GM19468 (cell line): Measurements from ENCODE around the gene NOD2.

Experiments used
- ATAC-seq: cut with Tn5 transposase; IDR thresholded peaks from one replicate; pipeline ENCODE4 v1.9.1; 2021; ENCODE audit warnings: mild to moderate bottlenecking, moderate library complexity, moderate number of reproducible peaks; ENCODE audit not compliant: unreplicated experiment; ENCODE audit errors: extremely low read depth

The NOD2 gene

GRCh38 chr16:50669741-50670140, 23.7 kb upstream of the NOD2 start:
- ATAC-seq, result no peak

GRCh38 chr16:50670476-50670875, 22.9 kb upstream of the NOD2 start:
- ATAC-seq, result no peak

- ATAC-seq, result no peak
Observed at GRCh38 chr16:50671644-50672260, 21.7 kb upstream of the NOD2 start.

DNA sequence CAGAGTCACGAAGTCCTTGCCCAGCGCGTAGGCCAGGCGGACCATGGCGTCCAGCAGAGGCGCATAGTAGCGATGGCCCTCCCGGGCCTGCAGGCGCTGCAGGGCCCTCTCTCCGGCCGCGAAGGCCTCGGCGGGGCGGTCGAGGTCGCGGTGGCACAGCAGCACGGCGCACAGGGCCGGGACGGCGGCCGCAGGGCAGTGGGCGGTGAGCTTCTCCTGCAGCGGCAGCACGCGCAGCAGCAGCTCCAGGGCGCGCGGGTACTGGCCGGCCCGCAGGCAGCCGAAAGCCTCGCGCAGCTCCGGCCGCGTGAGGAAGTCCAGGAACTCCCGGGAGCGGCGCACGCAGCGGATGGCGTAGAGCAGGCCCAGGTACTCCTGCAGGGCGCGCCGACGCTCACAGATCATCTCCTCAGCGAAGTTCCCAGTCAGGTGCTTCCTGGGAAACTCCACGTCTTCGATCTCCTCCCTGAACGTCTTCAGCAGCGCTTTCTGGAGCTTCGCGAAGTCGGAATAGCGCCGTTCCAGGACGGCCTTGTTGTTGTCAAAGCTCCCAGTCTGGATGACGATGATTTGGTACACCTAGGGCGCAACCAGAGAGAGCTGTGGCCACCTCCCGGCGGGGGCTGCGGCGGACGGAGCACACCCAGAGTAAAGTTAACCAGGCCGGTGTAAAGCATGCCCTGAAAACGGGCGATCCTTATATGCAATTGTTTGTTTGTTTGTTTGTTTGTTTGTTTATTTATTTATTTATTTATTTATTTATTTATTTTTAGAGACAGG, 19.7 kb upstream of the NOD2 start:
- ATAC-seq, result no peak

GRCh38 chr16:50674831-50675230, 18.6 kb upstream of the NOD2 start:
- no peak for ATAC-seq

DNA sequence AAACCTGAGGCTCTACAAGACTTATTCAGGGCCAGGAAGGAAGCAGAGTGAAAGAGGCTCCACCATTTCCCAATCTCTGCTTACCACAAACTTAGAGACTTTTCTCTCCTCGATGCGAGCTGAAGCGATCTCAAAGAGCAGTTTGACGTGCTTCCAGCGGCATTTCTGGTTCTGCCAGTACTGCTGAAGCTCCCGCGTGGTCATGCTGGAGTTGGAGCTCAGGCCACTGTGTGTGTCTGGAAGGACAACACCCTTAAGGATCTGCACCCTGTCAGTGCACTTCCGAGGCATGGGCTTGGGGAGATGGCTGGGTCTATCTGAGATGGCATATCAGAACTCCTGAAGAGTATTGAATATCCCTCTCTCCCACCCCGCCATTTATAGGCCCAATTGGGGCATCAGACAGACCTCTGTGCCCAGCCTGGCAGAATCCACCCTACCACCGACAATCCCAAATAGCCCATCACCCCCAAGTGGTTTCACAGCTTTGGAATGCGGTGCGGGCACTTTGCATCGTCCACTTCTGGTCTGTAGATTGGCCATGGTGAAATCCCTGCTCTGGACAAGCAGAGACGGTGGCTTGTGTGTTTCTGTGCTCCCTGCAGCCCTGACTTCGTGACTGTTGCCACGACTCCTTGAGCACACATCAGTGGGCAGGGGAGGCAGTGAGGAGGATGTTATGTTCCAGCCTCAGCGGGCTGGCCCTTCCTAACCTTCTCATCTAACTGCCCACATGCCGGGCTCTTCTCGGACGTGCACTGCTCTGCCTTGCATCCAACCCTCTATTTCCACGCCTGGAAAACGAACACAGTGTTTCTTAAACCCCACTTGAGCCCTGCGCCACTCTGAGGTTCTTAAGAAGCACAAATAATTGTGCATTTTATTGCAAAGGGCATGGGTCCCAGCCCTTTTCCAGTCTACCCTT, 17.5 kb upstream of the NOD2 start:
- no peak for ATAC-seq

GRCh38 chr16:50676684-50677225, 16.7 kb upstream of the NOD2 start:
- ATAC-seq, result no peak

DNA sequence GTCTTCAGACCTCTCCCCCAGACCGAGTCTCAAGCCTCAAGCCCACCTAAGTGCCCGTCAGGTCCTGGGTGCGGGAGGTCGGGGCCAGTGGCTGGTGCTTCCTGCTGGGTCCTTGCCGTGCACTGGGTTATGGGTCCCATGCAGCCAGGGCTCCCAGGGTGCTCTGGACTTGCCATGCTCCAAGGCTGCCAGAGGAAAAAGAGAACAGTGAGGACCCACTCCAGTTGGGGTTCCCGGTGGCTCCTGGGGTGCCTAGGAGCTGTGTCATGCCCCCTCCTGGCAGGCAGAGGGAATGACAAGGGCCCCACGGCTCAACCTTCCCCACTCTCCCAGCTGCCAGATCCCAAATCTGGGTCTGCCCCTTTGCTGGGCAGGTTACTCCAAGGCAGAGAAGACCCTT, 16.1 kb upstream of the NOD2 start:
- ATAC-seq, result no peak

DNA sequence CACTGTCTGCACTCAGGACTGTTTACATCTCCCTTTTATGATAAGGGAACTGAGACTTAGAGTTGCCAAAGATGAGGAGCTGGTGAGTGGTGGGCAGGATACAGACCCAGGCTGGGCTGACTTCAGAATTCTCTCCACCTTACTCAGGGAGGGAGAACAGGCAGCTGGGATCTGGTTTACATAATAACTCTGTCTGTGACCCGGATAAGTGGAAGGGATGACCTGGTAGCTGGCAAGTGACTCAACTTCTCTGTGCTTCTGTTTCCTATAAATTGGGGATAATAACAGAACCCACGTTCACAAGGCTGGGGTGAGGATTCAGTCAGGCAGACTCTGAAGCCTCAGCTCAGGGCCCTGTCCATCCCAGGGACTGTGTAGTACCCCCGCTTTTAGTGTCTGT, 14.9 kb upstream of the NOD2 start:
- ATAC-seq, result no peak

GRCh38 chr16:50679266-50679665, 14.1 kb upstream of the NOD2 start:
- ATAC-seq, result no peak

- no peak for ATAC-seq
Observed at GRCh38 chr16:50679676-50680555, 13.5 kb upstream of the NOD2 start.

- no peak for ATAC-seq
Observed at GRCh38 chr16:50680556-50680893, 12.9 kb upstream of the NOD2 start.

GRCh38 chr16:50681021-50681885, 12.2 kb upstream of the NOD2 start, which contains the start of gene SNX20:
Gene SNX20, minus strand, starts transcription at chr16:50681312. Its CDS starts 3,786 bp downstream, at chr16:50677526.
- no peak for ATAC-seq

GRCh38 chr16:50683689-50684374, 9.6 kb upstream of the NOD2 start:
- ATAC-seq, result peak; percentile 63

DNA sequence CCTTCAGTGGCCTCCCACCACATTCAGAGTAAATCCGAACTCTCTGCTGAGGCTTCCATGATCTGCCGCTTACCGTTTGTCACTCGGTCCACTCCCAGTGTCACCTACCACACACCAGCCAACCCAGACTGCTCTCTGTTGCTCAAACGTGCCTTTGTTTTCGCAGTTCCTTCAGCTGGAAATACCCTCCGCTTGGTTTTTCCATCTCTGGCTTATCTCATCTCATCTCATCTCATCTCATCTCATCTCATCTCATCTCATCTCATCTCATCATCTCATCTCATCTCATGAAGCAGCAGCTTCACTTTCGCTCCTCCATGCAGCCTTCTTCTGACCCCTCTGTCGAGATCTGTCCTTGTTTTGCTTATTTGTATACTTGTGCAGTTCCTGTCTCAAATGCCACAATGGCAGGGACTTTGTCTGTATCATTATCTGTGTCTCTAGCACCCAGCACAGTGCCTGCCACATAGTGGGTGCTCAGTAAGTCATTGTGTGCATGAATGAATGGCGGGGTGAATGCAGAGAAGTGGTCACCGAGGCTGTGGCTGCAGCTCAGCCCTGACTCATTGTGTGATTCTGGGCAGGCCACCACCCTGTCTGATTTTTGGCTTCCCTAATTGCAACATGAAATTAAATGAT, 8.5 kb upstream of the NOD2 start:
- no peak for ATAC-seq

GRCh38 chr16:50685462-50686063, 7.8 kb upstream of the NOD2 start:
- ATAC-seq, result no peak

DNA sequence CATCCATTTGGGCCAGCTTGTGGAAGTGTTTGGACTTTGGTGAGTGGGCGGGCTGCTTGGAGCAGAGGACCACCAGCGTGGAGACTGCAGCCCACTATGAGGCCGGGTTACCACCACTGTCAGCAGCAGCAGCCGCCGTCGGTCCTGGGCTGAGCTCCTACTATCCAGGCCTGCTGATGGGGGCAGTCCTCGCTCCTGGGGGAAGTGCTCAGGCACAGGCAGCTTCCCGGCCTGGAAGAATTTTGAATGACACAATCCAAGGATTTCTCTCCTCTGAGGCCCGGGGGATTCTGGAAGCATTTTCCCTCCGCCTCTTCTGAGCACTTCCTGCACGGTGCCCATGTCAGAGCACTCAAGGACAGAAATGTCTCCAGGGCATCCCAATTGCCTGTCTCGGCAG, 5.3 kb upstream of the NOD2 start:
- no peak for ATAC-seq
